Adrenal gland (tissue), 12 donors: ENCODE results near the gene TMEM229B. TPM values are rescaled to one million over a fixed set of nuclear protein-coding genes. Genes with fewer than 3 reads are reported as not detected.

Experiments used
- DNase-seq, 7 donors: peaks; one replicate each; pipeline ENCODE4 v3.0.0-alpha.2; 2019 to 2020
- H3K27ac ChIP-seq, 5 donors: fragments of 200-600 bp; sonication (generic) in 4 of 5; 1 replicate in 3 of 5; 2 replicates in 2 of 5; pipeline versions ENCODE4 v1.5.1 to v1.8.0; 2016 to 2020; ENCODE audit warnings: mild to moderate bottlenecking in 1 of 5
- H3K27me3 ChIP-seq: fragments of 200-600 bp; 2 replicates; pipeline ENCODE4 v1.8.0; 2021
- H3K36me3 ChIP-seq, 2 donors: fragments of 200-600 bp; replicated peaks in 1 of 2; 1 replicate in 1 of 2; 2 replicates in 1 of 2; pipeline versions ENCODE4 v1.5.1 to v1.8.0; 2018 to 2022
- H3K4me1 ChIP-seq, 2 donors: fragments of 200-600 bp; replicated peaks in 1 of 2; 1 replicate in 1 of 2; 2 replicates in 1 of 2; pipeline versions ENCODE4 v1.5.1 to v1.8.0; 2018 to 2021
- H3K4me3 ChIP-seq, 4 donors: fragments of 200-600 bp; sonication (generic) in 3 of 4; one replicate each; pipeline ENCODE4 v1.5.1; 2016 to 2018
- H3K9me3 ChIP-seq, 3 donors: fragments of 200-600 bp; sonication (generic) in 1 of 3; replicated peaks in 1 of 3; 1 replicate in 2 of 3; 2 replicates in 1 of 3; pipeline versions ENCODE4 v1.5.1 to v1.8.0; 2016 to 2021
- CTCF ChIP-seq, 6 experiments: fragments of 450-650 bp in 4 of 6; fragments of 200-600 bp in 2 of 6; sonication (generic) in 1 of 6; IDR thresholded peaks; 1 replicate in 5 of 6; 2 replicates in 1 of 6; pipeline versions ENCODE4 v1.5.1 to v1.8.0; 2016 to 2021; ENCODE audit warnings: antibody characterized with exemption in 6 of 6, mild to moderate bottlenecking in 2 of 6, moderate library complexity in 1 of 6
- POLR2A ChIP-seq, 2 donors: fragments of 450-650 bp; IDR thresholded peaks; one replicate each; pipeline ENCODE4 v1.6.1; 2017; ENCODE audit warnings: antibody characterized with exemption in 2 of 2, mild to moderate bottlenecking in 2 of 2, moderate library complexity in 1 of 2
- WGBS, 4 donors: extraction: QIAGEN DNeasy Blood & Tissue Kit in 2 of 4; methylation state at CpG; one replicate each; pipeline versions ENCODE4 v1.1.5 to v1.1.7; 2013 to 2017; 5-methylcytosine and 5-hydroxymethylcytosine counted together
- intact Hi-C, 2 donors: fragments of 100-400 bp; cut with DNase I; formaldehyde crosslinking; loops; one replicate each; pipeline versions ENCODE4 v1.14.1 to v1.15.0; 2022 to 2023
- microRNA-seq, 3 donors: library from miRNA; unstranded; fragments of <30 nt; microRNA quantifications; one replicate each; pipeline ENCODE4, GENCODE V29; 2017 to 2020
- polyA plus RNA-seq, 3 donors: library from polyadenylated mRNA; stranded (reverse); fragments of 200-250 nt in 2 of 3; fragments of 350-450 nt in 1 of 3; fragmentation: Illumina TruSeq in 1 of 3; extraction: RNeasy Lipid Tissue Mini Kit (QIAGEN cat#74804) in 1 of 3; gene quantifications; one replicate each; pipeline ENCODE4 v1.2.3, GENCODE V29; 2013 to 2014
- small RNA-seq, 2 donors: library from RNA; depleted of rRNA; stranded (forward); fragments of <200 nt; gene quantifications; one replicate each; pipeline ENCODE3, GENCODE V24; 2016
- total RNA-seq, 9 donors: library from RNA; depleted of rRNA in 4 of 9; stranded (reverse); fragments of >200 nt in 4 of 9; fragments of 120-200 nt in 1 of 9; fragmentation: NEBNext Ultra II Directional in 1 of 9; extraction: Animal tissue kit (Norgen Biotek cat#: 25700) in 1 of 9; gene quantifications; one replicate each; pipeline versions ENCODE4 v1.1.0 to v1.2.4, GENCODE V29; 2013 to 2023
- donor health status: healthy with polysubstance abuse.
- donor health status: Bipolar disorder and iron deficiency.
- donor health status: DM: yes; HTN: yes; CAD: no.
- donor health status: DM: no; HTN: no; CAD: no.
- donor health status: DM: no; HTN: no; CAD: no.
- donor health status: DM: yes; HTN: yes; CAD: no.

The TMEM229B gene
- total and polyA plus RNA-seq, 12 donors: 5.7 to 63.9 (median 32.7) TPM

GRCh38 chr14:67421356-67422224 is 66.9 kb downstream of the TMEM229B start:
- H3K27me3 ChIP-seq: no peaks in the 10 kb centered on the region
- no peak for DNase-seq
- no peak overlapping the region for H3K27ac ChIP-seq
- peaks cover 0 to 9% of the 10 kb centered on the region in 2 donors for H3K4me1 ChIP-seq
- no peak for TF ChIP-seq CTCF (IDR thresholded peaks at IDR 0.05)
- no peak for TF ChIP-seq POLR2A (IDR thresholded peaks at IDR 0.05)
- H3K4me3 ChIP-seq: no peak overlapping the region
- no peaks in the 10 kb centered on the region for H3K9me3 ChIP-seq
- WGBS, 4 donors: 90 to 94% (median 90%) methylated on average over 11 of the region's 11 CpGs
- H3K36me3 ChIP-seq: no peaks in the 10 kb centered on the region
- intact Hi-C loops: no loop called here

Small RNA genes lying within 50 kb of the gene (microRNA-seq; reads per million reads assigned to microRNA genes)
- gene MIR5694: 0 reads per million in 3 donors

Small RNA genes lying within 50 kb of the gene (small RNA-seq; reads per million reads assigned to genes)
- 0 reads per million in 2 donors for gene MIR5694

Other genes with a start within 250 kb of the TMEM229B start
- gene PALS1, start 247.3 kb downstream of the TMEM229B start, total RNA-seq: 10 to 100 TPM; 11.0 to 23.0 (median 16.8) TPM
- 10 to 100 TPM in 1 of 3 donors, 1 to 10 TPM in 2; 2.2 to 19.5 (median 5.4) TPM for gene PALS1, start 247.3 kb downstream of the TMEM229B start, polyA plus RNA-seq
- 100 to 1,000 TPM; 115 to 338 (median 175) TPM for gene ATP6V1D, start 128.9 kb downstream of the TMEM229B start, total RNA-seq
- 100 to 1,000 TPM in 1 of 3 donors, 10 to 100 TPM in 2; 55.3 to 388 (median 62.5) TPM for gene ATP6V1D, start 128.9 kb downstream of the TMEM229B start, polyA plus RNA-seq
- gene EIF2S1, start 128.4 kb downstream of the TMEM229B start, total RNA-seq: 100 to 1,000 TPM in 2 of 9 donors, 10 to 100 TPM in 7; 41.8 to 162 (median 77.8) TPM
- 100 to 1,000 TPM in 1 of 3 donors, 10 to 100 TPM in 2; 15.7 to 260 (median 26.3) TPM for gene EIF2S1, start 128.4 kb downstream of the TMEM229B start, polyA plus RNA-seq
- gene PLEK2, start 76.6 kb downstream of the TMEM229B start, total RNA-seq: 100 to 1,000 TPM in 2 of 9 donors, 10 to 100 TPM in 7; 19.6 to 384 (median 49.4) TPM
- gene PLEK2, start 76.6 kb downstream of the TMEM229B start, polyA plus RNA-seq: 100 to 1,000 TPM in 1 of 3 donors, 10 to 100 TPM in 2; 35.8 to 339 (median 77.8) TPM
- gene PLEKHH1, start 44.6 kb upstream of the TMEM229B start, total RNA-seq: 10 to 100 TPM in 8 of 9 donors, 1 to 10 TPM in 1; 8.3 to 30.6 (median 19.4) TPM
- gene PLEKHH1, start 44.6 kb upstream of the TMEM229B start, polyA plus RNA-seq: 10 to 100 TPM; 19.3 to 50.4 (median 28.0) TPM
- 10 to 100 TPM; 43.0 to 79.1 (median 54.2) TPM for gene PIGH, start 111.5 kb upstream of the TMEM229B start, total RNA-seq
- gene PIGH, start 111.5 kb upstream of the TMEM229B start, polyA plus RNA-seq: 10 to 100 TPM; 41.5 to 66.7 (median 41.9) TPM
- 10 to 100 TPM in 2 of 9 donors, 1 to 10 TPM in 7; 2.5 to 45.4 (median 4.5) TPM for gene ARG2, start 131.2 kb upstream of the TMEM229B start, total RNA-seq
- gene ARG2, start 131.2 kb upstream of the TMEM229B start, polyA plus RNA-seq: 10 to 100 TPM in 1 of 3 donors, 1 to 10 TPM in 2; 3.2 to 11.7 (median 4.5) TPM
- gene VTI1B, start 185.9 kb upstream of the TMEM229B start, total RNA-seq: 100 to 1,000 TPM in 3 of 9 donors, 10 to 100 TPM in 6; 52.2 to 108 (median 86.8) TPM
- 10 to 100 TPM; 54.6 to 79.3 (median 68.0) TPM for gene VTI1B, start 185.9 kb upstream of the TMEM229B start, polyA plus RNA-seq
- gene RDH11, start 207.0 kb upstream of the TMEM229B start, total RNA-seq: 100 to 1,000 TPM in 3 of 9 donors, 10 to 100 TPM in 6; 73.1 to 309 (median 81.9) TPM
- 100 to 1,000 TPM in 1 of 3 donors, 10 to 100 TPM in 2; 49.1 to 282 (median 58.9) TPM for gene RDH11, start 207.0 kb upstream of the TMEM229B start, polyA plus RNA-seq
- 100 to 1,000 TPM in 1 of 9 donors, 10 to 100 TPM in 2, 1 to 10 TPM in 6; 1.1 to 192 (median 2.3) TPM for gene RDH12, start 213.2 kb upstream of the TMEM229B start, total RNA-seq
- gene RDH12, start 213.2 kb upstream of the TMEM229B start, polyA plus RNA-seq: 10 to 100 TPM in 1 of 3 donors, 1 to 10 TPM in 2; 1.0 to 24.8 (median 3.5) TPM